ENCODE data around the gene BNC1. TPM values are rescaled to one million over a fixed set of nuclear protein-coding genes. Genes with fewer than 3 reads are reported as not detected.
A peak's percentile ranks its signal among the peaks of the same experiment; 100 is the strongest.
"Not testable (repeated sequence)": the region's sequence is repeated elsewhere in the genome, so short reads cannot be mapped to it uniquely, and the experiment has no call there.

BNC1 gene
- total RNA-seq, 1 donor from 2014 or later: 8.0 TPM

- DNase-seq (ENCODE audit: extremely low read depth, low read depth, low spot score): no peak
Observed at GRCh38 chr15:83249030-83249343, 35.5 kb downstream of the BNC1 start.

- peak; percentile 63 for DNase-seq (ENCODE audit: extremely low read depth, low read depth, low spot score)
Observed at GRCh38 chr15:83248151-83249029, 36.1 kb downstream of the BNC1 start.

GRCh38 chr15:83243634-83244033, 40.8 kb downstream of the BNC1 start:
- DNase-seq (ENCODE audit: extremely low read depth, low read depth, low spot score): no peak

GRCh38 chr15:83230242-83230641, 54.2 kb downstream of the BNC1 start:
- no peak for DNase-seq (ENCODE audit: extremely low read depth, low read depth, low spot score)

- DNase-seq (ENCODE audit: extremely low read depth, low read depth, low spot score): no peak
Observed at GRCh38 chr15:83225449-83225848, 59.0 kb downstream of the BNC1 start.

GRCh38 chr15:83221781-83222180, 62.7 kb downstream of the BNC1 start:
- DNase-seq (ENCODE audit: extremely low read depth, low read depth, low spot score): not testable (repeated sequence)

- DNase-seq (ENCODE audit: extremely low read depth, low read depth, low spot score): no peak
Observed at GRCh38 chr15:83219026-83219425, 65.4 kb downstream of the BNC1 start.

GRCh38 chr15:83215306-83215705, 69.2 kb downstream of the BNC1 start:
- DNase-seq (ENCODE audit: extremely low read depth, low read depth, low spot score): no peak

- DNase-seq (ENCODE audit: extremely low read depth, low read depth, low spot score): no peak
Observed at GRCh38 chr15:83210619-83211018, 73.8 kb downstream of the BNC1 start.

GRCh38 chr15:83209333-83209732, 75.1 kb downstream of the BNC1 start:
- no peak for DNase-seq (ENCODE audit: extremely low read depth, low read depth, low spot score)

- DNase-seq (ENCODE audit: extremely low read depth, low read depth, low spot score): no peak
Observed at GRCh38 chr15:83208367-83208661, 76.2 kb downstream of the BNC1 start.

- no peak for DNase-seq (ENCODE audit: extremely low read depth, low read depth, low spot score)
Observed at GRCh38 chr15:83207660-83208366, 76.7 kb downstream of the BNC1 start, which contains the start of gene HDGFL3. TSS of gene HDGFL3 (minus strand) at chr15:83207823. CDS start at chr15:83207414, 409 bp downstream.

- no peak for DNase-seq (ENCODE audit: extremely low read depth, low read depth, low spot score)
Observed at GRCh38 chr15:83207009-83207659, 77.3 kb downstream of the BNC1 start.

GRCh38 chr15:83206526-83207008, 77.9 kb downstream of the BNC1 start:
- no peak for DNase-seq (ENCODE audit: extremely low read depth, low read depth, low spot score)

Other genes starting within 250 kb of the BNC1 start
- 94.9 and 111 TPM in 2 replicates for gene BTBD1, start 217.4 kb downstream of the BNC1 start, total RNA-seq
- gene TM6SF1, start 177.0 kb downstream of the BNC1 start, total RNA-seq: 23.0 and 38.0 TPM in 2 replicates
- gene HDGFL3, start 76.8 kb downstream of the BNC1 start, total RNA-seq: 42.0 and 66.2 TPM in 2 replicates
- not detected in 2 replicates for gene SH3GL3, start 162.7 kb upstream of the BNC1 start, total RNA-seq